ENCODE results near the gene TSC22D1.
"Not testable (repeated sequence)": the region's sequence is repeated elsewhere in the genome, so short reads cannot be mapped to it uniquely, and the experiment has no call there.

Gene TSC22D1

GRCh38 chr13:44498969-44499368, 77.2 kb downstream of the TSC22D1 start:
- DNase-seq = no peak

GRCh38 chr13:44498502-44498901, 77.6 kb downstream of the TSC22D1 start:
- no peak for DNase-seq

GRCh38 chr13:44497801-44498200, 78.3 kb downstream of the TSC22D1 start:
- no peak for DNase-seq

GRCh38 chr13:44493213-44493812, 82.8 kb downstream of the TSC22D1 start:
- no peak for DNase-seq

GRCh38 chr13:44489751-44490150, 86.4 kb downstream of the TSC22D1 start:
- DNase-seq = no peak

GRCh38 chr13:44487989-44488388, 88.1 kb downstream of the TSC22D1 start:
- DNase-seq = no peak

GRCh38 chr13:44484562-44485138, 91.5 kb downstream of the TSC22D1 start:
- DNase-seq = no peak

GRCh38 chr13:44474122-44474910, 101.8 kb downstream of the TSC22D1 start:
- no peak for DNase-seq

GRCh38 chr13:44471686-44472085, 104.4 kb downstream of the TSC22D1 start:
- no peak for DNase-seq

- DNase-seq = no peak
Observed at GRCh38 chr13:44470638-44471562, 105.2 kb downstream of the TSC22D1 start.

- DNase-seq = no peak
Observed at GRCh38 chr13:44468874-44469273, 107.3 kb downstream of the TSC22D1 start.

GRCh38 chr13:44465318-44465717, 110.8 kb downstream of the TSC22D1 start:
- DNase-seq = no peak

- no peak for DNase-seq
Observed at GRCh38 chr13:44464471-44464870, 111.7 kb downstream of the TSC22D1 start.

GRCh38 chr13:44463759-44464158, 112.4 kb downstream of the TSC22D1 start:
- no peak for DNase-seq

- no peak for DNase-seq
Observed at GRCh38 chr13:44459674-44460073, 116.5 kb downstream of the TSC22D1 start.

GRCh38 chr13:44458313-44458975, 117.7 kb downstream of the TSC22D1 start:
- DNase-seq = no peak

GRCh38 chr13:44456212-44456611, 119.9 kb downstream of the TSC22D1 start:
- DNase-seq = not testable (repeated sequence)

GRCh38 chr13:44455769-44456168, 120.4 kb downstream of the TSC22D1 start:
- no peak for DNase-seq

GRCh38 chr13:44453881-44454280, 122.2 kb downstream of the TSC22D1 start:
- no peak for DNase-seq

- no peak for DNase-seq
Observed at GRCh38 chr13:44453069-44453468, 123.1 kb downstream of the TSC22D1 start.

GRCh38 chr13:44452418-44452817, 123.7 kb downstream of the TSC22D1 start:
- DNase-seq = no peak

GRCh38 chr13:44451651-44452050, 124.5 kb downstream of the TSC22D1 start:
- no peak for DNase-seq

- no peak for DNase-seq
Observed at GRCh38 chr13:44451126-44451525, 125.0 kb downstream of the TSC22D1 start.

All from stimulated activated CD4-positive, alpha-beta T cell treated with anti-CD3 and anti-CD28 coated beads, Interleukin-15, amount 100 ng/mL, for 24 hours (primary cell).